SIG-M5 treated with dmso at 0.1 percent for 504 hours (cell line): ENCODE results near the gene HAUS5.
A peak's percentile ranks its signal among the peaks of the same experiment; 100 is the strongest.

Experiments
- DNase-seq: peaks from one replicate; lab custom pipeline; 2025; ENCODE audit not compliant: unreplicated experiment; lab: John Stamatoyannopoulos, UW

The HAUS5 gene

GRCh38 chr19:35669974-35670373 is 57.4 kb downstream of the HAUS5 start:
- no peak for DNase-seq

DNA sequence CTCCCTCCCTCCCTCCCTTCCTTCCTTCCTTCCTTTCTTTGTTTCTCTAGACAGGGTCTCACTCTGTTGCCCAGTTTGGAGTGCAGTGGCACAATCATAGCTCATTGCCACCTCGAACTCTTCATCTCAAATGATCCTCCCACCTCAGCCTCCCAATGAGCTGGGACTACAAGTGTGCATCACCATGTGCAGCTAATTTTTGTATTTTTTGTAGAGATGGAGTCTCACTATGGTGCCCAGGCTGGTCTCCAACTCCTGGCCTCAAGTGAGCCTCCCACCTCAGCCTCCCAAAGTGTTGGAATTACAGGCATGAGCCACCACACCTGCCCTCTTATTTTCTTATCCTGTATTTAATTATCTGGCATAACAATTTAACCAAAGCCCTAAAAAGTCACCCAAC is 58.2 kb downstream of the HAUS5 start:
- no peak for DNase-seq

- DNase-seq: peak; percentile 23
Observed at GRCh38 chr19:35671818-35672217, 59.3 kb downstream of the HAUS5 start.

DNA sequence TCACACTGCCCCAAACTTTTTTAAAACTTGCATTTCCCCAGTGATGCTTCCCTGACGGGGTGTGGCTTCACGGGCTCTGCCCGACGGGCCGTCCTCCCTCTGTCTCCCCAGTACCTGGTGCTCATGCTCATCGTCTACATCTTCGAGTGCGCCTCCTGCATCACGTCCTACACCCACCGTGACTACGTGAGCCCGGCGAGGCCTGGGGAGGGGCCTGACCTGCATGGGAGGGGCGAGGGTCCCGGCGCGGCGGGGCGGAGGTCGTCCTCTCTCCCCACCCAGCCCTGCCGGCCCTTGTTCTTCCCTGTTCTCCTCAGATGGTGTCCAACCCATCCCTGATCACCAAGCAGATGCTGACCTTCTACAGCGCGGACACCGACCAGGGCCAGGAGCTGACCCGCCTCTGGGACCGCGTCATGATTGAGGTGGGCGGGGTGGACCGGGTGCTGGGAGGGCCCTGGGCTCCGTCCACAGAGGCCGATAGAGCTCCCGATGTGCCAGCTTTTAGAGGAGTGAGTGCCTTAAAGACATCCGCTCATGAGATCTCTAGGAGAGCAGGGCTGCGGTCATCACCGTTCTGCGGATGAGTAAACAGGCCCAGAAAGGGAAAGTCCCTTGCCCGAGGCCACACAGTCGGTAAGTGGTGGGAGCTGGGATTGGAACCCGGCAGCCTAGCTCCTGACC is 60.7 kb downstream of the HAUS5 start:
- DNase-seq: no peak
